ENCODE results near the gene PRKACA.

DNA sequence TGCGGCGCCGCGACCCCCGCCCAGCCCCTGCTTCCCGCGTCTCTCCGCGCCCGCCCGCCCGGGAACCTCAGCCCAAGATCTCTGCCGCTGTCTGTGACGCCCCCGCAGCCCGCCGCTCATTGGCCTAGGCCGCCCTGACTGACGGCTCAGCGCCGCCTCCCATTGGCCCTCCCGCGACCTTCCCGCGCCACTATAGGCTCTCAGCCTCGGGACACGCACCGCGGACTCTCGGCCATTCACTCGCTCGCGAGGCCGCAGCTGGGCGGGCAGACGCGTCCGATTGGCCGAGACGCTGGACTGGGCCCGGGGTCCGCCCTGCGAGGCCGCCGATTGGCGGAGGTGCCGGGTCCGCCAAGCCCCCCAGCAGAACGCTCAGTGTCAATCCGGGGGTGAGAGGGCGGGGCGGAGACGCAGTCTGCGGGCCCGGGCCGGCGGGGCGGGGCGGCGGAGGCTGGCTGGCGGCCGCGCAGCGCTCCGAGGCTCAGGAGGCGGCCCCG, at the start of gene PRKACA:
- TF ChIP-seq, protein P1, sequence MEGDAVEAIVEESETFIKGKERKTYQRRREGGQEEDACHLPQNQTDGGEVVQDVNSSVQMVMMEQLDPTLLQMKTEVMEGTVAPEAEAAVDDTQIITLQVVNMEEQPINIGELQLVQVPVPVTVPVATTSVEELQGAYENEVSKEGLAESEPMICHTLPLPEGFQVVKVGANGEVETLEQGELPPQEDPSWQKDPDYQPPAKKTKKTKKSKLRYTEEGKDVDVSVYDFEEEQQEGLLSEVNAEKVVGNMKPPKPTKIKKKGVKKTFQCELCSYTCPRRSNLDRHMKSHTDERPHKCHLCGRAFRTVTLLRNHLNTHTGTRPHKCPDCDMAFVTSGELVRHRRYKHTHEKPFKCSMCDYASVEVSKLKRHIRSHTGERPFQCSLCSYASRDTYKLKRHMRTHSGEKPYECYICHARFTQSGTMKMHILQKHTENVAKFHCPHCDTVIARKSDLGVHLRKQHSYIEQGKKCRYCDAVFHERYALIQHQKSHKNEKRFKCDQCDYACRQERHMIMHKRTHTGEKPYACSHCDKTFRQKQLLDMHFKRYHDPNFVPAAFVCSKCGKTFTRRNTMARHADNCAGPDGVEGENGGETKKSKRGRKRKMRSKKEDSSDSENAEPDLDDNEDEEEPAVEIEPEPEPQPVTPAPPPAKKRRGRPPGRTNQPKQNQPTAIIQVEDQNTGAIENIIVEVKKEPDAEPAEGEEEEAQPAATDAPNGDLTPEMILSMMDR (IDR thresholded peaks at IDR 0.05), result no peak
- TF ChIP-seq EP300 (IDR thresholded peaks at IDR 0.05; ENCODE audit: low read depth), result no peak
- no peak for TF ChIP-seq POLR2A (IDR thresholded peaks at IDR 0.05)
- peak; percentile 45 to 60 (median 59) for TF ChIP-seq POLR2AphosphoS5 (IDR thresholded peaks at IDR 0.05)
